T-helper 9 cell (primary cell): Measurements from ENCODE around the gene SLC15A4.

ENCODE experiments used
- DNase-seq: peaks from one replicate; pipeline ENCODE4 v3.0.0-alpha.2; 2020

Gene SLC15A4

DNA sequence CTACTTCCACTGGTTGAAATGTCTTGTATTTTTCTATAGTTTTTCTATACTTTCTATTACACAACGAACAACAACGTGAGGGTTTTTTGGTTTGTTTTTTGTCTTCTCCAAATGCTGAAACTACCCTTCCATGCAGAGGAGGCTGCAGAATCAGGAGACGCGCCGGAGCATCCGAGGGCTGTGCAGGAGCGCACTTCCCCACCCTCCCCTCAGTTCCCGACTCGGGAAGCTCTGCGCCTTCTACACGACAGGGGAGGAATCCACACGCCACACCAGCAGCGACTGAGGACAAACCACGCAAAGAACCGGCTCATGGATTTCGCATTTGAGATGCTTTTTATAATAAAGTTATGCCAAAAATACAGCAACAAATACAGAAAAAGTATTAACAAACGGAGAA, 30.9 kb downstream of the SLC15A4 start:
- no peak for DNase-seq

DNA sequence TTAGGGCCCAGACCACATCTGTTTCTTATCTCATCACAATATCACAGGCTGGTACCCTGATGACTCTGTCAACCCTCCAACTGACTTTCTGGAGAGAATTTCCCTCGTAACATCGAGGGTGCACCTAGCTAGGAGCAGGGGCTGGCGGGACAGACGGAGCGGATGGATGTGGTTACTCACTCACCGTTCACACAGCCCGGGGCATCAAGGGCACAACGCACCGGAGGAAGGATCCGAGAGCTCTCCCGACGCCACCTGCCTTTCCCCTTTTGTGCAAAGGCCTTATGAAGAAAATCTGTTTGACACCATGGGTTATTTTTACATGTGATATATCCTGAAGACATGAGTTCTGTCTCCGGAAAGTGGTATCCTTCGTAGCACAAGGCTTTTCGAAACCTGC, 31.4 kb downstream of the SLC15A4 start:
- DNase-seq = no peak

DNA sequence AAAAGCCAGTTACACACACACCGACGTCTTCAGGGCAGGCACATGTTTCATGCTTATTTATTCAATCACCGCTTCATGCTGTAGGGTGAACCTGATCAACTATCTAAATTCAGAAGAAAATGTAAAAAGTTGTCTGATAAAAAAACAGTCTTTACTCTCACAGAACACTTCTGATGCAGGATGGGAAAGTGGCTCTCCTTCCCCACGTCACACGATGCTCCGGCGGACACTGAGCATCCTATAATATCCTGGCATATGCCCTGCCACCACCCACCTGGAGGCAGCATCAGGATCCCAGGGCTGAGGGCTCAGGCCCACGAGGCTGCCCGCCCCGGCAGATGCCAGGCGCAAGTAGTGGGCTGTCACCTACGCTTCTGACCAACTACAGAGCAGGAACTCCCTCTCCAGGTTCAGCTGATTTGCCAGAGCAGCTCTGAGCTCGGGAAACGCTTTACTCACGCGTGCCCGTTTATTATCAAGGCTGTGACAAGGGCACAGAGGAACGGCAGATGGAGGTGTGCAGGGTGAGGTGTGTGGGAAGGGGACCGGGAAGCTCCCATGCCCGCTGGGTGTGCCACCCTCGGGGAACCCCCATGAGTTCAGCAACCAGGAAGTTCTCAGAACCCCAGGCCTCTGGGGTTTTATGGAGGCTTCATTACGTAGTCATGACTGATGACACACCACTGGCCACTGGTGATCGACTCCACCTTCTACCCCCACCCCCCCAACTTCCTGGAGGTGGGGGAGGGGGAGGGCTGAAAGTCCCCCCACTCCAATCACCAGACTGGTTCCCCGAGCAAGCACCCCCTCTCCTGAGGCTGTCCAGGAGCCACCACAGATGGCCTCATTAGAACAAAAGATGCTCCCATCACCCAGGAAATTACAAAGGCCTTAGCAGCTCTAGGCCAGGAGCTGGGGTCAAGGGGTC, 32.1 kb downstream of the SLC15A4 start:
- DNase-seq = no peak

DNA sequence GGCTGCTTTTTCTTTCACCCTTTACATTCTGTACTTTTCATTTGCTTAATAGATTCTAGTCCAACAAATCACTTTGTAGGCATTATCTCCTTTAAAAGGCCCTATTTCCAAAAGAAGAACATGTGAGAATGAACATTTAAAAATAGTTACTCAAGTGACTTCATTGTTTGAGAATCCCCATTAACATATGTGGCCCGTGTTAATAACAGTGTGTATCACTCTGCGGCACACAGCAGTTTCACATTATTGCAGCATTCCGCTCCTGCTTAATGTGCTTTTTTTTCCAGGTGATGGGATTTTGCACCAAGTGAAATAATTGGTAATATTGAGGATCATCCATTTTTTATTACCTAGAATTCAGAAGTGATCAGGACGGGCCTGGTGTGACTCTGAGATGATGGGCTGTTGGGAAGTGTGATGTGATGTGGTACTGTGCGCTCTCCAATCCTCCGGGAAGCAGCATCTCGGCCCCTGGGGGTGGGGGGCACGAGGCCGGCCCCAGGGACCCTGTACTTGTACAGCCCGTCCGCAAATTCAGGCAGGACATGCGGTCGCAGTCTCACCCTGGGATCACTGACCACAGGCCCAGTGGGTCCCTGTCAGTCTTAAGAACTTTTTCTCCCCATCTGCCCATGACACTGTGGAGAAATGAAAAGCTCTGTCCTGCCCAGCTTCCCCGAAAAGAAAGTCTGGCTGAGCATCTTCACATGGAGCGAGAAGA, 32.9 kb downstream of the SLC15A4 start:
- no peak for DNase-seq

DNA sequence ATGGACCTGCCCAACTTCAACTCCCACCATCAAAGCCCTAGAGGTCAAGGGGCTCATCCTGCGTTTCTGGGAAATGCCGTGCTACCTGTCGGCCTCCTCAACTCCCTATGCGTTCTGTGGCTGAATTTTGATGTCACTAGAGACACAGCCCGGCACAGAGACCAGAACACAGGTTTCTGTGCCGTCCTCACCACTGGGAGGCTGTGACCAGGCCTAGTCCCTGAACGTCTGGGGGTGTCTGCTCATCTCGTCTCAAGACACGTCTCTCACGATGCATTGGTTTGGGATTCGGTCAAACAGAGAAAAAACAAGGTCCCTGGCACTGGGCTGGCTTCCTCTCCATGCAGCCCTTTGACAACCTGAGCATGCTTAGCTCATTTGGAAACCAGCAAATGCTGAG, 33.5 kb downstream of the SLC15A4 start:
- DNase-seq = no peak

DNA sequence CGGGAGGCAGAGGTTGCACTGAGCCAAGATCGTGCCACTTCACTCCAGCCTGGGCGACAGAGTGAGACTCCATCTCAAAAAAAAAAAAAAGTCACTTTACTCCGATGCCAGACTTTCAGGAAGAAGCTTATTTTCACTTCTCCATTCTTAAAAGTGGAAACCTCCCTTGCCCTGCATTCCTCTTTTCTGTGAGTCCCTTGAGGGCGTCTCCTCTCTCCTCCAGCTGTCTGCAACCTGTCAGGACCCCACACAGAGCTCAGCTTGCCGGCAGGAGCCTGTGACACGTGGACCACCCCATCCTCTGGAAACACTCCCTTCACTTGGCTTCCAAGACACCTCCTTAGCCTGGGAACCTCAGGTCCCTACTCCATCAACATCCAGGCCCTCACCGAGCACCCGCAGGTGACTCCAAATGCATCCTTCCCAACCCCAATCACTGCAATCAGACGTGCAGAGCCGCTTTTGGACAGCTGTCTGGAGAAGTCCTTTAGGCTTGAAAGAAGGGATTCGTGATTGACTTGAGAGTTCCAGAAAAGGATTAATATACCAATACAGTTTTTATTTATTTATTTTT, 34.3 kb downstream of the SLC15A4 start:
- no peak for DNase-seq

DNA sequence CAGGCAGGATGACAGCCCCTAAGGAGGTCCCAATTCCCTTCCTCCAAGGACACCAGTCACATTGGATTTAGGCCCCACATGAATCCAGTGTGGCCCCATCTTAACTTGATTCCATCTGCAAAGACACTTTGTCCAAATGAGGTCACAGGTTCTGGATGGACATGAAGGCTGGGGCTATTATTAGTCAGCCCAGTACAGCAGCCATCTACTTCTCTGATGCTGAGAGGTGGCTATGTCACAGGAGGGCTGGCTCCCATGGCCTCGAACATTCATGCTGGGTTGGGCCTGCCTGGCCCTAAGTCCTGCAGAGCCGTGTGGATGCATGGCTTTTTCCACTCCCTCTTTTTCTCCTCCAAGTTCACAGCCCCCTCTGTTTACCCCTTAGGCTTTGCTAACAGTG, 35.9 kb downstream of the SLC15A4 start:
- DNase-seq = no peak

DNA sequence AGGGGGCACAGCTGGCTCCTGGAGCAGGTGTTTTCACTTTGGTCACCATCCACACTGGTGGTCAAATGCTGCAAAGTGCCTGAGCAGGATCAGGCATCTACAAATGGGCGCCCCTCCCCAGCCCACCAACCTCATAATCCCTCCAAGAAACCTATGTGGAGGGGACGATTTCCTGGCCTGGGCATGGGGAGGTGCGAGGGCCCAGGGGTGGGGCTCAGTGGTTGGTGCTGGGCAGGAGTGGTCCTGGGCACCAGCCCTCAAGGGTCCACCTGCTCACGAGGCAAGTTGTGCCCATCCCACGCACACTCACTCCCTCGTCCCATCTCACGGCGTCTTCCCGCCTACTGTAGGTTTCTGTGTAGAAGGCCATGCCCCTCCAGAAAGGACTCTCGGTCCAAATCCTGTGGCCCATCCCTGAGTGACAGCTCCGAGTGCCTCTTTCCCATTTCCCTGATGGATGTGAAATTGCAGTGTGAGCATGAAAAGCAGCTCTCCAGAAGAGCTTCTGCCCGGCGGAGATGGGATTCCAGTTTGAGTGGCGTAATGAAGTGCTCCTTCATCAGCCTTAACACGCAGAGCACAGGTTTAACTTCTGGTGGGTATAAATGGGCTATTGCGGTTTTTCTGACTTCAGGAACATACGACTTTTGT, 36.9 kb downstream of the SLC15A4 start:
- DNase-seq = no peak

DNA sequence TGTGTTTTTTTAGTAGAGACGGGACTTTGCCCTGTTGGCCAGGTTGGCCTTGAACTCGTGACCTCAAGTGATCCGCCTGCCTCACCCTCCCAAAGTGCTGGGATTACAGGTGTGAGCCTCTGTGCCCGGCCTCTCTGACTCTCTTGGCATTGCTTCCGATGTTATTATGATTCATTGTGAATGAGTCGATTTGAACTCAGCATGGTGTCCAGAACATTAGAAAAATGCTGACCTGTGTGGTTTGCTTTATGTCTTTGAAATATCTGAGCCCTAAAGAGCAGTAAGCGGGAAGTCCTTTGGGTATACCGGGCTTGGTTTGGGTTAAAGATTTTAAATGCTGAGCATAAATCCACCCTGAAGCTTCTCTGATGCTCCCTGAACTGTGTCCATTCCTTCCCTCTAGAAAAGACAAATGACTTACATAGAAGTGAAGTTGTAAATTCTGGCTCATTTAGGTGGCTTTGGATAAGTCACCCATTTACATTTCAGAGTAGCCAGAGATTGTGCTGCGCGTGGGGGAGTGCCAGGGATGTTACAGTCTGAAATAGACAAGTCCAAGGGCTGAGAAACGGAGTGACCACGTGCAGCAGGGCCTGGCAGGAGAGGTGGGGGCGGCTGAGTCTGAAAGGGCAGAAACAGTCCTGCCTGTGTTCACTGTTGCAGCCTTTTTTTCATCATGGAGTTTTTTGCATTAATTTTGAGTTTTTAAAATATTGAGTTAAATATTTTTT, 39.6 kb downstream of the SLC15A4 start:
- DNase-seq = no peak

DNA sequence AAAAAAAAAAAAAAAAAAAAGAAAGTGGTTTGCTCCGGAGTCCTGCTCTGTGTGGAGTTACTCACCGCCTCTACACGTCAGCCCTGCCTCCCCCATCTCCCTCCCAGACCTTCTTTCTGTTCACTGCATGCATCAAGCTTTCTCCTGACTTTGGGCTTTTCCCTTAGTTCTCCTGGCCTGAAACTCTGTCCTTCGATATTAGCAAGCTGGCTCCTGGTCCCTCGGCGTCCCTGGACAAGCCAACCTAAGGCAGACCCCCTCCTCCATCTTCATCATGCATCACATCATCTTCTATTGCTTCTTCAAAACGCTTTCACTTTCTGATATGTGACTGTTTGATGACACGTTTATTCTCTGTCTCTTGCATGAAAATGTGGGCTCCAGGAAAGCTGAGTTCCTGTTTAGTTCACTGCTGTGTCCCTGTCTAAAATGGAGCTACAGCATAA, 40.6 kb downstream of the SLC15A4 start:
- DNase-seq = no peak

DNA sequence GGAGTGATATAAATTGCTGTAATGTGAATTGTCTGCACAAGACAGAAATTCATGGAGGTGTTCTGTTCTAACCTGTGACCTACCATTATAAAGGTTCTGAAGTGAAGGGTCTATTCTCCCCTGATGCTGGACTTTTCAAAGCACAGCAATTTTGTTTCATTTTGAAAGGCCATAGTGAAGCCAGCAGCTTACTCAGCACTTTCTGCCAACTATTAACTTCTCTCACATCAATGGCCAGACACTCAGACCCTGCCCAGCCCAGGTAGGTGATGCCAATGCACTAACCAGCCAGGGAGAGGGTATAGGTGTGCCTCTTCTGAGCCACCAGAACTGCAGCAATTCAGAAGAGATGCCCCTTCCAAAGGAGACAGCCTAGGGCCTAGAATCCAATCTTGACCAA, 43.9 kb downstream of the SLC15A4 start:
- DNase-seq = no peak

DNA sequence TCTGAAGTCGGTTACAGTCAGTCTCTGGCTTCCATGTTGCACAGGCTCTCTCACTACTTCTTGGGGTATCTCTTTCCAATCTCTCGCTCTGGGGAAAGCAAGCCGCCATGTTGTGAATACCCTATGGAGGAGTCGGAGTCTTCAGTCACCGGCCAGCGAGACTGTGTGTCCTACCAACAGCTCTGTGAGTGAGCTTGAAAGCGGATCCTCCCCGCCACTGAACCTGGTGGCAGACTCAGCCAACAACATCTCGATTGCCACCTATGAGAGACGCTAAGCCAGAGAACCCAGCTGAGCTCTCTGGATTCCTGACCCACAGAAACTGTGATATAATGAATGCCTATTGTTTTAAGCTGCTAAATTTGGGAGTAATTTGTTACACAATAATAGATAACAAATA, 51.5 kb downstream of the SLC15A4 start:
- DNase-seq = no peak

DNA sequence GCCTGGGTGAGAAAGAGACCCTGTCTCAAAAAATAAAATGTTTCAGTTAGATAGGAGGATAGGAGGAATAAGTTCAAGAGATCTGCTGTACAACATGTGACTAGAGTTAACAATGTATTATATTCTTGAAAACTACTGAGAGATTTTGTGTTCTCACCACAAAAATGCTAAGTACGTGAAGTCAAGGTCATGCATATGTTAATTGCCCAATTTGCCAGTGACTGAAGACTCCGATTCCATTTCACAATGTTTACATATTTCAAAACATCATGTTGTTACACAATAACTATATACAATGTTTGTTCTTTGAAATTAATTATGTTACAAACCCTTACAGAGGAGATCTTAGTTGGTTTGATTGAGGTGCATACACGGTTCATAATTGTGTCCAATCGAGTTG, 52.1 kb downstream of the SLC15A4 start:
- DNase-seq = no peak

DNA sequence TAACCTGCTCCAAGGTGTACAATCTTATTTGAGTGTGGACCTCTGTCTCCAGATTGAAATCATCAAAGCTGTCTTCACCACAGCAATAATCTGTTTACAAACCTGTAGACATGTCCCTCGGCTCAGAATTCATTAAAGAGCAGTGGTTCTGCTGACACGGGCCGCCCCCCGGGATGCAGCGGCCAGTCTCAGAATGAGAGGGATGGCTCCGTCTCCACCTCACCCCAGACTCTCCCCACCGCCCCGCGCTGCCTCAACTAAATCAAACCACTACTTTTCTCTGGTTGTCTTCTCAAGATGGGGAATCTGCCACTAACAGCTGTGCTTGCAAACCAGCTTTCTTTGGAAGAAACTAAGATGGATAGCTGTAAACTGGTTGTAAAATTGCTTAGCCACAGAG, 56.2 kb downstream of the SLC15A4 start:
- DNase-seq = no peak

DNA sequence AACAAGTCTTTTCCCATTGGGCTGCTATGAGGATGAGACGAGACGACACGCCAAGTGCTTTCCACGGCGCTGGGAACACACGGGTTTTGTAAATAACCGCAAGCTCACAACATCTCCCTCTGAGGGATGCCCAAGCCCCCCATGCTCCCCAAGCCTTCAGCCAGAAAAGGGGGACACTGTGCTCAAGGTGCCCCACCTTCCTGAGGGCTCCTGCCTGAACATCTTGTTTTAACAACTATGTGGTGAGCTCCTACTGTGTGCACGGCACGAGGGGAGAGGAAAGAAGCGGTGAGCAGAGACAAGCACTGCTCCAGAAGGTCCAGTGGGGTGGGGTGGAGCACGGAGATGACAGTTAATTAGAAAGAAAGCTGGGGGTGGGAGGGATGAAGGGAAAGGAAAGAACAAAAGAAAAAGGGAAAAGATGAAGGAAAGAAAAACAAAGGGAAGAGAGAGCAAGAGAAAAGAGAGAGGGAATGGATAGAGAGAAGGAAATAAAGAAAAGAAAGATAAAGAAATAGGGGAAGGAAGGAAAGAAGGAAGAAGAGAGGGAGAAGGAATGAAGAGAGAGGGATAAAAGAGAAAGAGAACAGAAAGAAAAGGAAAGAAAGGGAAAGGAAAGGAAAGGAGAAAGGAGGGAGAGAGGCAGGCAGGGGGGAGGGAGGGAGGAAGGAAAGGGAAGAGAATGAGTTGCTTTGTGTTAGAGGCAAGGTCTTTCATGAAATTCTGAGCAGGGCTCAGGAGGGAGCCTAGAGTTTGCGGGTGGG, 56.8 kb downstream of the SLC15A4 start:
- DNase-seq = no peak

DNA sequence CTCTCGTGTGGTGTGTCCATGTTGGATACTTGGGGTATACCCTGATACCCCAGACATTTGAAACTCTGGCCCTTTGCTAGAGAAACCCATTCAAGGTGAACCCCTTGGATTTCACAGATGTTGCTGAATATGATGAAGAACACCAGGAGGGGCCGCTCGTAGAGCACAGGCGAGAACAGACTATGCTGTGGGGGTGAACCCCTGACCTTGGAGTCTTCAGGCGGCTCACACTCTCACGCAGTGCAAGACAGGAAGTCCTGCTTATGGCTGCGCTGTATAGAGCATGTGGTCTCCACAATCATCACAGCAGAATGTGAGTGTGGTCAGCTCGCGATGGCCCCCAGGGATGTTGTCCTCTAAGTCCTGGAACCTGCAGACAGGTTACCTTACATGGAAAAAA, 60.4 kb downstream of the SLC15A4 start:
- no peak for DNase-seq

DNA sequence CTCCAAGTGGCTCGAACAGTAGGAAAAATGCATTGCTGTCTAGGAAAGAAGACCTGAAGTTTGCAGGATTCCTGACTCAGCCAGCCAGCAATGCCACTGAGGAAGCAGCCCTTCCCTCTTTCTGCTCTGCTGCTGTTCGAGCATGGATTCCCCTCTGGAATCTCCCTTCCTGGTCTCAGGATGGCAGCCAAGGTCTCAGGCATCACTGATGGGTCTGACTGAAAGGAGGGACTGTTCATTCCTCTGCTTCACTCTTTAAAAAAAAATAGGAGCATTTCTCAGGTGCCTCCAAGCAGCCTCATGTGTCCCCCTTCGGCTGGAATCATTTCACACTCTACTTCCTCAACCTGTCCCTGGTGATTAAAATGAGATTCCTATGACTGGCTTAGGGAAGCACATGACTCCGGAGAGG, 62.4 kb downstream of the SLC15A4 start:
- no peak for DNase-seq

DNA sequence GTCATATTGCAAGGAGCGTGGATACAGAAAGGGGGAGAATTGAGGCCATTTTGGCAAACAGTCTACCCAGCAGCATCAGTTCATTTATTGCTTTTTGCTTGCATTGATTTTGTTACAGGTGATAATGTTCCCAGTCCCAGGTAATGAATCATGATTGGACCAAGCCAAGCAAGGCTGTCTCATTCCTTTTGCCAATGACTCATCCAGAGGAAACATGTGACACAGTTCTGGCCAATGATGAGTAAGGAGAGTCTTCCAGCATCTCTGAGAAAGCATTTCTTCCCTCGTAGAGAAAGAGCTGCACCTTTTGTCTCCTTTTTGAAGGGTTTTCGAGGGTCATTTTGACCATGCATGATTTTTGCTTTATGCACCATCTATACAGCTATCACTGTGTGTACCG, 68.2 kb downstream of the SLC15A4 start:
- DNase-seq = no peak

DNA sequence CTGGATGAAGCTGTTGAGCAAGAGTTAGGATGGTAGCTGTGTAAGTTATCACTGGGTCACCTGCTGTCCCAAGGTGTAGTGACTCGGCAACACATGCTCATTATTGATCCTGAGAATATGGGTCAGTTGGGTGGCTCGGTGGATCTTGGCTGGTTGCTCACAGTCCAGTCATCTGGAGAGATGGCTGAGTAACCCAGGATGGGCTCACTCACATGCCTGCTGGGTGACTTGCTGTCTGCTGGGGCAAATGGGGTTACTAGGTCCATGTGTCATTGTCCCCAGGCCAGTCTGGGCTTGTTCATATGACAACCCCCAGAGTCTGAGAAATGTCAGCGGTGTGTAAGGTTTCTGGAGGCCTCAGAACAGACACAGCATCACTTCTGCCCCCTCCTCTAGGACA, 69.5 kb downstream of the SLC15A4 start:
- DNase-seq = no peak

DNA sequence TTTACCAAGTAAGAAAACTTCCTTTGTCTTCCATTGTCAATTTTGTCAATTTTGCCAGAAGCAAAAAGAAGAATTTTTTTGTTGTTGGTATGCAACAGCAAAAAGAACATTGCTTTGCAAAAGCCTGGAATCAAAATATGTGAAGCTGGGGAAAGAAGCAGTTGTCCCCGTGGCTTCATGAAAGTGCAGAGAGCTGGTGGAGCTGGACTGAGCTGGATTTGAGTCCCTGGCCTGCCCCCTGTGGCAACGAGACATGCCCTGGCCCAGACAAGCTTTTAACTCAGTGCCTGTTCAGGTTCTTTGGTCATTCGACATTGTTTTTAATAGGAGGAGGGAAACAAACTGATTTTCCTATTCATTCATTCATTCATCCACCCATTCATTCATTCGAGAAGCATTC, 70.3 kb downstream of the SLC15A4 start:
- DNase-seq = no peak

DNA sequence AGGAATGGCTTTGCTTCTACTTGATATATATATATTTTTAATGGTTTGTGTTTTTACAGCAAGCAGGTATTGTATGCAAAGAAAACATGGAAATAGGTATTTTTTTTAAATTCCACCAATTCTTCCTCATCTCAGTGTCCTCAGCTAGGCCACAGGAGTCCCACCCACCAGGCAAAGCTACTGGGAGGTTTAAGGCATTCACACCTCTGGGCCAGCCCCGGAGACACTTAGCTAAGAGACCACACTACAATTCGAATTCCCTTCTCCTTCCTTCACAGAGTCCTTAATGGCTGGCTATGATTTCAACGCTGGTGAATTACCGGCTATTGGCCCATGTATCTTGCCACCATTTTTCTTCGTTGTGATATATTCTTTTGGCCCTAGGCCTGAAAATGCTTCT, 71.4 kb downstream of the SLC15A4 start:
- no peak for DNase-seq

DNA sequence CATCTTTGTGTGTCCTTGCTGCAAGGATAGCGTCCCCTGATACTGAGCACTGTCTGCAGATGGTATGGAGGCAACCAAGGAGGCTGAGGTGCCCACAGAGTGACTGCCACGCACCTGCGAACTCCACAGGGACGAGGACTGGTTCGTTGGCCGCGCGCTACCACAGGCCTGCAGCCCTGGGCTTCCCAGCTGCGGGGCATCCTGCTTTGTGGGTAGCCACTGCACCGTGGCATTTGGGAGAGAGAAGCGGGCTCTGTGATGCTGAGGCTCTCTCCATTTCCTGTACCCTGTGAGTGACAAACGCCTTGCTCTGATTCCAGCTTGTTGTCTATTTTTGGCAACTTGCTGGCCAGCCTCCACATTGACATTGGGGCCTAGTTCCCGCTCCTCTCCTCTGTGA, 76.3 kb downstream of the SLC15A4 start:
- no peak for DNase-seq
